Mesothelial cell of epicardium (in vitro differentiated cells): ENCODE results near the gene AFAP1L1. TPM values are rescaled to one million over a fixed set of nuclear protein-coding genes. Genes with fewer than 3 reads are reported as not detected.

Experiments
- DNase-seq, 2 experiments: peaks; one replicate each; pipeline ENCODE4 v3.0.0; 2021; ENCODE audit warnings: low spot score in 2 of 2; ENCODE audit not compliant: unreplicated experiment in 2 of 2
- H3K27ac Mint-ChIP-seq: 2 replicates; pipeline ENCODE4 v1.8.0; 2021; ENCODE audit warnings: mixed read lengths
- H3K27me3 Mint-ChIP-seq: 2 replicates; pipeline ENCODE4 v1.8.0; 2021; ENCODE audit warnings: low read depth, mixed read lengths
- H3K36me3 Mint-ChIP-seq: 2 replicates; pipeline ENCODE4 v1.8.0; 2021; ENCODE audit warnings: mixed read lengths
- H3K4me1 Mint-ChIP-seq: 2 replicates; pipeline ENCODE4 v1.8.0; 2021; ENCODE audit warnings: mixed read lengths
- H3K4me3 Mint-ChIP-seq: 2 replicates; pipeline ENCODE4 v1.8.0; 2021; ENCODE audit warnings: mild to moderate bottlenecking, moderate library complexity, mixed read lengths
- H3K9me3 Mint-ChIP-seq: 2 replicates; pipeline ENCODE4 v1.8.0; 2021; ENCODE audit warnings: mixed read lengths
- CTCF ChIP-seq: fragments of 200-600 bp; sonication (generic); IDR thresholded peaks from one replicate; pipeline ENCODE4 v1.5.0; 2021; ENCODE audit warnings: antibody characterized with exemption; ENCODE audit not compliant: unreplicated experiment
- total RNA-seq: library from RNA; stranded (reverse); gene quantifications from 3 replicates; pipeline ENCODE4 v1.2.1, GENCODE V29; 2021

The AFAP1L1 gene
- total RNA-seq, 1 donor from 2014 or later: 0.63 TPM

GRCh38 chr5:149302641-149303040, 31.0 kb downstream of the AFAP1L1 start:
- no peak for TF ChIP-seq CTCF
- DNase-seq: no peak
- no peaks in the 10 kb centered on the region for H3K36me3 Mint-ChIP-seq
- peaks cover 8% of the 10 kb centered on the region for H3K4me1 Mint-ChIP-seq
- H3K9me3 Mint-ChIP-seq: no peaks in the 10 kb centered on the region
- no peak overlapping the region for H3K4me3 Mint-ChIP-seq
- H3K27ac Mint-ChIP-seq: no peak overlapping the region
- no peaks in the 10 kb centered on the region for H3K27me3 Mint-ChIP-seq

- Mint-ChIP-seq H3K4me1 (peaks cover 2% of the 10 kb centered on the region), H3K27ac (no peak overlapping the region), H3K27me3 (no peaks in the 10 kb centered on the region), H3K36me3 (no peaks in the 10 kb centered on the region), H3K9me3 (no peaks in the 10 kb centered on the region), H3K4me3 (no peak overlapping the region)
- TF ChIP-seq CTCF: no peak
- DNase-seq: no peak
Observed at GRCh38 chr5:149303210-149303609, 31.6 kb downstream of the AFAP1L1 start.

- H3K9me3 Mint-ChIP-seq: no peaks in the 10 kb centered on the region
- no peak for TF ChIP-seq CTCF
- H3K4me3 Mint-ChIP-seq: no peak overlapping the region
- H3K36me3 Mint-ChIP-seq: no peaks in the 10 kb centered on the region
- DNase-seq: no peak
- peaks cover 1% of the 10 kb centered on the region for H3K4me1 Mint-ChIP-seq
- no peak overlapping the region for H3K27ac Mint-ChIP-seq
- H3K27me3 Mint-ChIP-seq: no peaks in the 10 kb centered on the region
Observed at GRCh38 chr5:149304195-149305078, 32.8 kb downstream of the AFAP1L1 start.

- Mint-ChIP-seq H3K9me3 (no peaks in the 10 kb centered on the region), H3K27ac (no peak overlapping the region), H3K27me3 (no peaks in the 10 kb centered on the region), H3K4me1 (peaks cover 5% of the 10 kb centered on the region), H3K4me3 (no peak overlapping the region), H3K36me3 (no peaks in the 10 kb centered on the region)
- DNase-seq: no peak
- no peak for TF ChIP-seq CTCF
Observed at GRCh38 chr5:149309354-149309753, 37.7 kb downstream of the AFAP1L1 start.

- no peak for DNase-seq
- Mint-ChIP-seq H3K27me3 (no peaks in the 10 kb centered on the region), H3K4me3 (no peak overlapping the region), H3K4me1 (peaks cover 5% of the 10 kb centered on the region), H3K27ac (no peak overlapping the region), H3K9me3 (no peaks in the 10 kb centered on the region), H3K36me3 (no peaks in the 10 kb centered on the region)
- TF ChIP-seq CTCF: no peak
Observed at GRCh38 chr5:149310488-149310887, 38.8 kb downstream of the AFAP1L1 start.
